GM19324 (cell line): ENCODE measurements around the gene PPP4R3B.

Source experiments
- ATAC-seq: cut with Tn5 transposase; IDR thresholded peaks from one replicate; pipeline ENCODE4 v1.9.1; 2021; ENCODE audit warnings: mild to moderate bottlenecking, moderate library complexity; ENCODE audit not compliant: unreplicated experiment, low FRiP score

Gene PPP4R3B

GRCh38 chr2:55524884-55525437, 92.5 kb downstream of the PPP4R3B start:
- ATAC-seq: no peak

GRCh38 chr2:55519938-55520885, 97.2 kb downstream of the PPP4R3B start:
- no peak for ATAC-seq

- peak; percentile 8 for ATAC-seq
These were observed 98.6 kb downstream of the PPP4R3B start for GRCh38 chr2:55518841-55519165.

- no peak for ATAC-seq
These were observed 105.8 kb downstream of the PPP4R3B start for GRCh38 chr2:55511508-55512124.

- ATAC-seq: no peak
These were observed 114.8 kb downstream of the PPP4R3B start for GRCh38 chr2:55502590-55503141.

- no peak for ATAC-seq
These were observed 117.4 kb downstream of the PPP4R3B start for GRCh38 chr2:55500025-55500424.

- ATAC-seq: no peak
These were observed 118.8 kb downstream of the PPP4R3B start for GRCh38 chr2:55498582-55498981.
